Smooth muscle cell (in vitro differentiated cells): ENCODE measurements around the gene ZC3H11A. TPM values are rescaled to one million over a fixed set of nuclear protein-coding genes. Genes with fewer than 3 reads are reported as not detected.
"Not testable (repeated sequence)": the region's sequence is repeated elsewhere in the genome, so short reads cannot be mapped to it uniquely, and the experiment has no call there.

ENCODE experiments used
- DNase-seq: peaks from one replicate; lab custom pipeline; 2025; ENCODE audit not compliant: unreplicated experiment; lab: John Stamatoyannopoulos, UW
- H2AFZ ChIP-seq: fragments of 200-600 bp; sonication (generic); 2 replicates; pipeline ENCODE4 v1.6.0; 2016; ENCODE audit warnings: antibody characterized with exemption, low read depth, mild to moderate bottlenecking
- H3F3A ChIP-seq: fragments of 200-600 bp; sonication (generic); 2 replicates; pipeline ENCODE4 v1.6.0; 2017; ENCODE audit warnings: antibody characterized with exemption, low read depth
- H3K27ac ChIP-seq: fragments of 200-600 bp; sonication (generic); 2 replicates; pipeline ENCODE4 v1.5.1; 2016; ENCODE audit warnings: low read depth, mild to moderate bottlenecking
- H3K27me3 ChIP-seq: fragments of 200-600 bp; sonication (generic); 2 replicates; pipeline ENCODE4 v1.6.1; 2016; ENCODE audit warnings: low read depth, mild to moderate bottlenecking
- H3K36me3 ChIP-seq: fragments of 200-600 bp; sonication (generic); 2 replicates; pipeline ENCODE4 v1.5.1; 2016; ENCODE audit warnings: low read depth
- H3K4me1 ChIP-seq: fragments of 200-600 bp; sonication (generic); 2 replicates; pipeline ENCODE4 v1.5.1; 2016; ENCODE audit warnings: low read depth
- H3K4me2 ChIP-seq: fragments of 200-600 bp; sonication (generic); 2 replicates; pipeline ENCODE4 v1.6.0; 2016; ENCODE audit warnings: mild to moderate bottlenecking
- H3K4me3 ChIP-seq: fragments of 200-600 bp; sonication (generic); 2 replicates; pipeline ENCODE4 v1.5.1; 2016; ENCODE audit warnings: mild to moderate bottlenecking
- H3K79me2 ChIP-seq: fragments of 200-600 bp; sonication (generic); 2 replicates; pipeline ENCODE4 v1.6.0; 2016; ENCODE audit warnings: low read depth, mild to moderate bottlenecking
- H3K9ac ChIP-seq: fragments of 200-600 bp; sonication (generic); 2 replicates; pipeline ENCODE4 v1.6.0; 2016; ENCODE audit warnings: low read depth
- H3K9me3 ChIP-seq: fragments of 200-600 bp; sonication (generic); replicated peaks from 2 replicates; pipeline ENCODE4 v1.5.1; 2016; ENCODE audit warnings: low read depth
- H4K20me1 ChIP-seq: fragments of 200-600 bp; sonication (generic); 2 replicates; pipeline ENCODE4 v1.6.0; 2016; ENCODE audit warnings: low read depth
- CTCF ChIP-seq: fragments of 200-600 bp; sonication (generic); IDR thresholded peaks from 2 replicates; pipeline ENCODE4 v1.5.1; 2017; ENCODE audit warnings: borderline replicate concordance, mild to moderate bottlenecking, antibody characterized with exemption; ENCODE audit not compliant: insufficient read depth, poor library complexity, severe bottlenecking
- WGBS: methylation state at CpG from one replicate; pipeline ENCODE4 v1.1.7; 2016; ENCODE audit warnings: low lambda C conversion rate; 5-methylcytosine and 5-hydroxymethylcytosine counted together
- polyA plus RNA-seq: library from polyadenylated mRNA; unstranded; fragments of >200 nt; fragmentation: Nextera tagmentation; extraction: Ambion mirVana; gene quantifications from 2 replicates; pipeline ENCODE4 v1.2.1, GENCODE V29; 2016
- total RNA-seq: library from RNA; depleted of rRNA; stranded (reverse); fragments of >200 nt; gene quantifications from 2 replicates; pipeline ENCODE4 v1.2.3, GENCODE V29; 2014

Gene ZC3H11A
- total and polyA plus RNA-seq, 2 experiments from 2014 or later = 28.4 to 140 TPM

GRCh38 chr1:203823306-203823705 is 27.9 kb downstream of the ZC3H11A start:
- peaks cover 46% of the 10 kb centered on the region for H3K36me3 ChIP-seq

GRCh38 chr1:203826175-203826574 is 30.8 kb downstream of the ZC3H11A start:
- H3K4me2 ChIP-seq = no peak overlapping the region
- H3K79me2 ChIP-seq = peaks cover 82% of the 10 kb centered on the region
- peaks cover 56% of the 10 kb centered on the region for H3K36me3 ChIP-seq
- no peak overlapping the region for H2AFZ ChIP-seq
- H3K9me3 ChIP-seq = no peaks in the 10 kb centered on the region
- no peak overlapping the region for H3K4me3 ChIP-seq
- TF ChIP-seq CTCF = no peak
- no peaks in the 10 kb centered on the region for H3K27me3 ChIP-seq
- DNase-seq = no peak
- peaks cover 17% of the 10 kb centered on the region for H3F3A ChIP-seq
- 100% methylated on average over 2 of the region's 2 CpGs for WGBS
- H3K4me1 ChIP-seq = no peaks in the 10 kb centered on the region
- H3K27ac ChIP-seq = no peak overlapping the region
- H4K20me1 ChIP-seq = peaks cover 92% of the 10 kb centered on the region
- no peak overlapping the region for H3K9ac ChIP-seq

More at GRCh38 chr1:203823306-203823705, 27.9 kb downstream of the ZC3H11A start:
- H3K79me2 ChIP-seq = peaks cover 94% of the 10 kb centered on the region
- H3K9ac ChIP-seq = no peak overlapping the region
- no peak for TF ChIP-seq CTCF
- no peak overlapping the region for H3K27ac ChIP-seq
- no peak overlapping the region for H3K4me3 ChIP-seq
- H3K4me2 ChIP-seq = no peak overlapping the region
- H3F3A ChIP-seq = peaks cover 15% of the 10 kb centered on the region
- no peaks in the 10 kb centered on the region for H3K27me3 ChIP-seq
- no peak for DNase-seq
- peaks cover 99% of the 10 kb centered on the region for H4K20me1 ChIP-seq
- 97% methylated on average over 1 of the region's 1 CpG for WGBS
- H2AFZ ChIP-seq = no peak overlapping the region
- no peaks in the 10 kb centered on the region for H3K4me1 ChIP-seq
- no peaks in the 10 kb centered on the region for H3K9me3 ChIP-seq

- H3K4me1 ChIP-seq = no peaks in the 10 kb centered on the region
- H3K27ac ChIP-seq = no peak overlapping the region
- peaks cover 55% of the 10 kb centered on the region for H3K36me3 ChIP-seq
- H3K4me2 ChIP-seq = no peak overlapping the region
- 100% methylated on average over 5 of the region's 5 CpGs for WGBS
- H3K9me3 ChIP-seq = no peaks in the 10 kb centered on the region
- H3K9ac ChIP-seq = no peak overlapping the region
- H3K27me3 ChIP-seq = no peaks in the 10 kb centered on the region
- H2AFZ ChIP-seq = no peak overlapping the region
- no peak for DNase-seq
- H4K20me1 ChIP-seq = peaks cover 83% of the 10 kb centered on the region
- H3F3A ChIP-seq = peaks cover 17% of the 10 kb centered on the region
- H3K79me2 ChIP-seq = peaks cover 72% of the 10 kb centered on the region
- H3K4me3 ChIP-seq = no peak overlapping the region
- TF ChIP-seq CTCF = no peak
These were observed 32.6 kb downstream of the ZC3H11A start for GRCh38 chr1:203828002-203828401.

- WGBS = 89% methylated on average over 1 of the region's 1 CpG
- H3K27ac ChIP-seq = no peak overlapping the region
These were observed 33.1 kb downstream of the ZC3H11A start for GRCh38 chr1:203828503-203828902.

GRCh38 chr1:203829247-203829646 is 33.8 kb downstream of the ZC3H11A start:
- Histone ChIP-seq H3K79me2 (peaks cover 66% of the 10 kb centered on the region), H3F3A (peaks cover 16% of the 10 kb centered on the region), H3K36me3 (peaks cover 61% of the 10 kb centered on the region), H4K20me1 (peaks cover 78% of the 10 kb centered on the region)
- not testable (repeated sequence) for H3K27me3 ChIP-seq, H3K9me3 ChIP-seq, DNase-seq, H3K4me3 ChIP-seq, H2AFZ ChIP-seq, H3K4me1 ChIP-seq, H3K27ac ChIP-seq, H3K4me2 ChIP-seq, H3K9ac ChIP-seq
- 98% methylated on average over 5 of the region's 5 CpGs for WGBS

More at GRCh38 chr1:203828503-203828902, 33.1 kb downstream of the ZC3H11A start:
- Histone ChIP-seq H3K9ac (no peak overlapping the region), H3K4me1 (no peaks in the 10 kb centered on the region), H3K4me3 (no peak overlapping the region), H3K79me2 (peaks cover 67% of the 10 kb centered on the region), H3K27me3 (no peaks in the 10 kb centered on the region), H3K9me3 (no peaks in the 10 kb centered on the region), H3K4me2 (no peak overlapping the region), H3F3A (peaks cover 17% of the 10 kb centered on the region), H3K36me3 (peaks cover 56% of the 10 kb centered on the region), H2AFZ (no peak overlapping the region), H4K20me1 (peaks cover 78% of the 10 kb centered on the region)
- DNase-seq = no peak
- TF ChIP-seq CTCF = no peak
